Tibial nerve (tissue), 3 donors: Measurements from ENCODE around the gene SGK1.

Experiments used
- CTCF ChIP-seq, 5 experiments: fragments of 200-600 bp in 3 of 5; fragments of 450-650 bp in 2 of 5; sonication (generic) in 3 of 5; IDR thresholded peaks; one replicate each; pipeline ENCODE4 v1.5.1; 2016 to 2019; ENCODE audit warnings: antibody characterized with exemption in 5 of 5, mild to moderate bottlenecking in 3 of 5, moderate library complexity in 2 of 5
- POLR2A ChIP-seq, 2 donors: fragments of 450-650 bp; IDR thresholded peaks; one replicate each; pipeline ENCODE4 v1.6.1; 2017; ENCODE audit warnings: antibody characterized with exemption in 2 of 2, mild to moderate bottlenecking in 2 of 2, moderate library complexity in 2 of 2

GRCh38 chr6:134168590-134169208 lies 149.2 kb downstream of the SGK1 start:
- TF ChIP-seq POLR2A (IDR thresholded peaks at IDR 0.05): no peak
- TF ChIP-seq CTCF (IDR thresholded peaks at IDR 0.05): no peak
